GM21360 (cell line): Measurements from ENCODE around the gene OSM.

Experiments
- ATAC-seq: cut with Tn5 transposase; IDR thresholded peaks from one replicate; pipeline ENCODE4 v1.9.1; 2021; ENCODE audit warnings: mild to moderate bottlenecking, moderate library complexity; ENCODE audit not compliant: unreplicated experiment

Gene OSM

GRCh38 chr22:30285846-30286200, 19.2 kb upstream of the OSM start:
- ATAC-seq = no peak

- no peak for ATAC-seq
These were observed 18.7 kb upstream of the OSM start for GRCh38 chr22:30285176-30285845.

GRCh38 chr22:30284666-30285065, 18.0 kb upstream of the OSM start:
- ATAC-seq = no peak

GRCh38 chr22:30284172-30284571, 17.5 kb upstream of the OSM start:
- no peak for ATAC-seq

GRCh38 chr22:30283342-30283741, 16.7 kb upstream of the OSM start:
- ATAC-seq = no peak

- ATAC-seq = no peak
These were observed 16.0 kb upstream of the OSM start for GRCh38 chr22:30282616-30283046.

GRCh38 chr22:30280505-30280904, 13.9 kb upstream of the OSM start:
- ATAC-seq = no peak

- no peak for ATAC-seq
These were observed 13.3 kb upstream of the OSM start for GRCh38 chr22:30279932-30280331.

- ATAC-seq = no peak
These were observed 12.6 kb upstream of the OSM start for GRCh38 chr22:30279046-30279788.

GRCh38 chr22:30277547-30278344, 11.1 kb upstream of the OSM start:
- no peak for ATAC-seq

GRCh38 chr22:30276039-30276438, 9.4 kb upstream of the OSM start:
- ATAC-seq = no peak

GRCh38 chr22:30275625-30276024, 9.0 kb upstream of the OSM start:
- no peak for ATAC-seq

- ATAC-seq = no peak
These were observed 7.8 kb upstream of the OSM start for GRCh38 chr22:30274437-30274812.

- no peak for ATAC-seq
These were observed 7.2 kb upstream of the OSM start for GRCh38 chr22:30273711-30274436.

- ATAC-seq = no peak
These were observed 6.3 kb upstream of the OSM start for GRCh38 chr22:30272781-30273601.

GRCh38 chr22:30270832-30271231, 4.2 kb upstream of the OSM start:
- no peak for ATAC-seq

GRCh38 chr22:30268331-30268730, 1.7 kb upstream of the OSM start:
- ATAC-seq = no peak

GRCh38 chr22:30267382-30268302, 991 bp upstream of the OSM start:
- ATAC-seq = no peak

- peak; percentile 63 for ATAC-seq
These were observed 717 bp downstream of the OSM start for GRCh38 chr22:30265823-30266444.
